Thyroid gland (tissue), 4 donors: ENCODE data around the gene SOCS7.

Experiments used
- POLR2A ChIP-seq, 2 donors: fragments of 450-650 bp; IDR thresholded peaks; one replicate each; pipeline ENCODE4 v1.6.1; 2017; ENCODE audit warnings: antibody characterized with exemption in 2 of 2, mild to moderate bottlenecking in 2 of 2, moderate library complexity in 1 of 2
- TF ChIP-seq, protein P1 (sequence below), 6 experiments: fragments of 200-600 bp in 3 of 6; fragments of 450-650 bp in 3 of 6; sonication (generic) in 3 of 6; IDR thresholded peaks; one replicate each; pipeline ENCODE4 v1.5.1; 2016 to 2019; ENCODE audit warnings: antibody characterized with exemption in 6 of 6, mild to moderate bottlenecking in 2 of 6, inconsistent platforms in 1 of 6, moderate library complexity in 1 of 6

DNA sequence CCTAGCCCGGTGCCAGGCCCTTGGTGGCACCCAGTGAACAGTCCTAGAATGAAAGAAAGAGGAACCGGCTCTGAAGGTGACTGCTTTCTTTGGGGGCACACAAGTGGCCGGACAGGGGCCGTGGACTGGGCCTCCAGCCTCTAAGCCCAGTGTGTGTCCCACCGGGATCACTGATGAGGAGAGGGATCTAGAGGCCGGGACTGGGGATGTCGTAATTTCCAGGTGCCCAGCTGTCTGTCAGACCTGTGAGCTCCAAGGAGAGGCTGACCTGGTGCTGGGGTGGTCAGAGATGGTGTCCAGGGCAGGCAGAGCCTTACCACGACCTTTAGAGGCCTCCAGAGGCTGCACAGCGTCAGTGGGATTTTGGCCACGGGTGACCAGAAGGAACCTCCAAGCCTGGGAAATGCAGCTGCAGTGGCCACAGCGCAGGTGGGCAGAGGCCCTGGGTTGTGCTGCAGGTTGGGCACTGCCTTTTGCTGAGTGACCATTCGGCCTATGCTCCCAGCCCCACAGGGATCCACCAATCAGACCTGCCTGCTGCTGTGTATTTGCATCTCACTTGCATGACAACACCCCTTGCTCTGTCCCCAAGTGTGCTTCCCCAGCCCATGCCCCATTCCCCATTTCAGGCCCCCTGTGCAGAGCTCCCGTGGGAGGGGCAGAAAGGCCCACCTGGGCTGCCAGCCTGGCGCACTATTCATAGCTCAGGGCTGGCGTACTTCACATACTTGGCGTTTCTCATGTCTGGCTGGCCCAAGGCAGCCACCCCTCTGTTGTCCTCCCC is 89.2 kb downstream of the SOCS7 start:
- TF ChIP-seq, protein P1, sequence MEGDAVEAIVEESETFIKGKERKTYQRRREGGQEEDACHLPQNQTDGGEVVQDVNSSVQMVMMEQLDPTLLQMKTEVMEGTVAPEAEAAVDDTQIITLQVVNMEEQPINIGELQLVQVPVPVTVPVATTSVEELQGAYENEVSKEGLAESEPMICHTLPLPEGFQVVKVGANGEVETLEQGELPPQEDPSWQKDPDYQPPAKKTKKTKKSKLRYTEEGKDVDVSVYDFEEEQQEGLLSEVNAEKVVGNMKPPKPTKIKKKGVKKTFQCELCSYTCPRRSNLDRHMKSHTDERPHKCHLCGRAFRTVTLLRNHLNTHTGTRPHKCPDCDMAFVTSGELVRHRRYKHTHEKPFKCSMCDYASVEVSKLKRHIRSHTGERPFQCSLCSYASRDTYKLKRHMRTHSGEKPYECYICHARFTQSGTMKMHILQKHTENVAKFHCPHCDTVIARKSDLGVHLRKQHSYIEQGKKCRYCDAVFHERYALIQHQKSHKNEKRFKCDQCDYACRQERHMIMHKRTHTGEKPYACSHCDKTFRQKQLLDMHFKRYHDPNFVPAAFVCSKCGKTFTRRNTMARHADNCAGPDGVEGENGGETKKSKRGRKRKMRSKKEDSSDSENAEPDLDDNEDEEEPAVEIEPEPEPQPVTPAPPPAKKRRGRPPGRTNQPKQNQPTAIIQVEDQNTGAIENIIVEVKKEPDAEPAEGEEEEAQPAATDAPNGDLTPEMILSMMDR (IDR thresholded peaks at IDR 0.05): no peak
- TF ChIP-seq POLR2A (IDR thresholded peaks at IDR 0.05): no peak
